ENCODE results near the gene GPC1.

The GPC1 gene

DNA sequence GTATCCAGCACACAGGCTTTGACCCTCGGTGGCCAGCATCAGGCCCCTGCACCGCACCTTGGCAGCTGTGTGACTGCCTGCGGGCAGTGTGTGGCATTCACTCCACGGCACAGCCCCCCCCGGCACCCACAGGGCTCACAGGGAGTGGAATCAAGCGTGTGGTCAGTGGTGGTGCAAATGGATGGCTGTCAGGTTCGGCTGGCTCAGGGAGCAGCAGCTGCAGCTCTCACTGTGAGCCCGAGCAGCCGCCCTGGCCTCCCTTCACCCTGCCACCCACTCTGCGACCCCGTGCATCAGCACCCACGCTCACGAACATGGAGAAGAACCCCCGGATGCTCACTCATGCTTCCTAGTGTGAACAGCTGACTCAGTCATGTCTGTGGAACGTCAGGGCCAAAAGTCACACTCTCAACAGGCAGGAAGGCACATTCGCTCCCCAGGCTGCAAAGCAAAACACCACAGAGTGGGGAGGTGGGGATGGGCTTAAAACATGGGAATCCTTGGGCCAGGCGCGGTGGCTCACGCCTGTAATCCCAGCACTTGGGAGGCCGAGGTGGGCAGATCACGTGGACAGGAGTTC, 41.5 kb upstream of the GPC1 start:
- Histone ChIP-seq H3K4me3 (no peak overlapping the region), H3K27ac (no peak overlapping the region)
- TF ChIP-seq, protein P1, sequence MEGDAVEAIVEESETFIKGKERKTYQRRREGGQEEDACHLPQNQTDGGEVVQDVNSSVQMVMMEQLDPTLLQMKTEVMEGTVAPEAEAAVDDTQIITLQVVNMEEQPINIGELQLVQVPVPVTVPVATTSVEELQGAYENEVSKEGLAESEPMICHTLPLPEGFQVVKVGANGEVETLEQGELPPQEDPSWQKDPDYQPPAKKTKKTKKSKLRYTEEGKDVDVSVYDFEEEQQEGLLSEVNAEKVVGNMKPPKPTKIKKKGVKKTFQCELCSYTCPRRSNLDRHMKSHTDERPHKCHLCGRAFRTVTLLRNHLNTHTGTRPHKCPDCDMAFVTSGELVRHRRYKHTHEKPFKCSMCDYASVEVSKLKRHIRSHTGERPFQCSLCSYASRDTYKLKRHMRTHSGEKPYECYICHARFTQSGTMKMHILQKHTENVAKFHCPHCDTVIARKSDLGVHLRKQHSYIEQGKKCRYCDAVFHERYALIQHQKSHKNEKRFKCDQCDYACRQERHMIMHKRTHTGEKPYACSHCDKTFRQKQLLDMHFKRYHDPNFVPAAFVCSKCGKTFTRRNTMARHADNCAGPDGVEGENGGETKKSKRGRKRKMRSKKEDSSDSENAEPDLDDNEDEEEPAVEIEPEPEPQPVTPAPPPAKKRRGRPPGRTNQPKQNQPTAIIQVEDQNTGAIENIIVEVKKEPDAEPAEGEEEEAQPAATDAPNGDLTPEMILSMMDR (IDR thresholded peaks at IDR 0.05), result no peak
- DNase-seq (ENCODE audit: low spot score), result peak; percentile 55

DNA sequence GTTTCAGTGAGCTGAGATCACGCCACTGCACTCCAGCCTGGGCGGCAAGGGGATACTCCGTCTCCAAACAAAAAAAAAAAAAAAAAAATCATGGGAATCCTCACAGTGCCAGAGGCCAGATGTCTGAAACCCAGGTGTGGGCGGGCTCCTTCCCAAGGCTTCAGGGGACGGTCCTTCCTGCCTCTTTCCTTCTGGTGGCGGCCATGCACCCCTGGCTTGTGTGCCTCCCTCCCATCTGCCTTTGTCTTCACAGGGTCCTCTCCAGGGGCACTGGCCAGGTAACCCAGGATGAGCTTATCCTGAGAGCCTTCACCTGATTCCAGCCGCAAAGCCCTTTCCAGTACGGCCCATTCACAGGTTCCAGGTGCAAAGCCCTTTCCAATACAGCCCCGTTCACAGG, 40.9 kb upstream of the GPC1 start:
- TF ChIP-seq, protein P1 (IDR thresholded peaks at IDR 0.05), result no peak
- H3K4me3 ChIP-seq, result no peak overlapping the region
- peak; percentile 69 for DNase-seq (ENCODE audit: low spot score)
- no peak overlapping the region for H3K27ac ChIP-seq

DNA sequence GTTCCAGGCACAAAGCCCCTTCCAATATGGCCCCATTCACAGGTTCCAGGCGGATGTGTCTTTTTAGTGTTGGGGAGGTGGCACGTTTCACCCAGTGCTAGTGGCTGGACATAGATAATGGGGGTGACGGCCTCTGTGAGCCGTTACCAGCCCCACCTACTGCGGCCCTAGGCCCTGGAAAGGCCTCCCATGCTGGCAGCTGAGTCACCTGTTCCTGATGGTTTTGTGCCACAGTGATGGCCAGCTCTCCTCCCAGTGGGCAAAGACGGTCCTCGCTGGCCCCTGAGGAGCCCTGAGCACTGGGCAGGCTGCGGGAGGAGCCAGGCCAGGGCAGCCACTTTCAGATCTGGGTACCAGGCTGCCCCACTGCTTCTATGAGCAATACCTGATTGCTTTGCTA, 40.0 kb upstream of the GPC1 start:
- DNase-seq (ENCODE audit: low spot score), result peak; percentile 54
- H3K27ac ChIP-seq, result no peak overlapping the region
- H3K4me3 ChIP-seq, result no peak overlapping the region
- TF ChIP-seq, protein P1 (IDR thresholded peaks at IDR 0.05), result no peak

DNA sequence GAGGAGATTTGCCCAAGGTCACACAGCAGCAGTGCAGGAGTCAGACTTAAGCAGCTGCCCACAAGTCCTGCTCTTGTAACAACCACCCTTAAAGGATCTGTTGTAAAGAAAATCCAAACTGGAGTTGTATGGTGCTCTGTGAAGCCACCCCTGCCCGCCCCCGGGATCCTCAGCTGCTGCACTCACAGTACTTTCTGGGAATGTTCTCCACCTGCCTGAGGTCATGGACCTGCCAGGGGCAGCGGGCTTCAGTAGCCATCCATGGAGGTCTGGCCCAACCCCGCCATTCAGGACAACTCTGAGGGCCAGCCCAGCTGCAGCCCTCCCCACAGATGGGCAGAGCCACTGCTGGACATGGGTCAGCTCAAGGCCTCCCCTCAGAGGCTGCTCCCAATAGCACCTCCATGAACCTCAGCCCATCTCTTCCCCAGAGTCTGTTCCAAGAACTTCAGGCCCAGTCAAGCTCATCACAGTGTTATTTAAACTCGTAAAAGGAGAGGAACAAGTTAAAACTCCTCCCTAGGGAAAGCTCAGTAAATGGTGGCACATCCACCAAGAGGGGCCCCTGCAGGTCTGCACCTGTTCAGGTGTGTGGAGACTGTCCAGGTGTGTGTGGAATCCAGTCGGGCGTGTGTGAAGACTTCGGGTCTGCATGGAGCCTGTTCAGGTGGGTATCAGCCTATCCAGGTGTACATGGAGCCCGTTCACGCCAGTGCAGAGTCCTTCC, 39.4 kb upstream of the GPC1 start:
- DNase-seq (ENCODE audit: low spot score), result peak; percentile 65
- TF ChIP-seq, protein P1 (IDR thresholded peaks at IDR 0.05), result no peak
- Histone ChIP-seq H3K4me3 (no peak overlapping the region), H3K27ac (no peak overlapping the region)

DNA sequence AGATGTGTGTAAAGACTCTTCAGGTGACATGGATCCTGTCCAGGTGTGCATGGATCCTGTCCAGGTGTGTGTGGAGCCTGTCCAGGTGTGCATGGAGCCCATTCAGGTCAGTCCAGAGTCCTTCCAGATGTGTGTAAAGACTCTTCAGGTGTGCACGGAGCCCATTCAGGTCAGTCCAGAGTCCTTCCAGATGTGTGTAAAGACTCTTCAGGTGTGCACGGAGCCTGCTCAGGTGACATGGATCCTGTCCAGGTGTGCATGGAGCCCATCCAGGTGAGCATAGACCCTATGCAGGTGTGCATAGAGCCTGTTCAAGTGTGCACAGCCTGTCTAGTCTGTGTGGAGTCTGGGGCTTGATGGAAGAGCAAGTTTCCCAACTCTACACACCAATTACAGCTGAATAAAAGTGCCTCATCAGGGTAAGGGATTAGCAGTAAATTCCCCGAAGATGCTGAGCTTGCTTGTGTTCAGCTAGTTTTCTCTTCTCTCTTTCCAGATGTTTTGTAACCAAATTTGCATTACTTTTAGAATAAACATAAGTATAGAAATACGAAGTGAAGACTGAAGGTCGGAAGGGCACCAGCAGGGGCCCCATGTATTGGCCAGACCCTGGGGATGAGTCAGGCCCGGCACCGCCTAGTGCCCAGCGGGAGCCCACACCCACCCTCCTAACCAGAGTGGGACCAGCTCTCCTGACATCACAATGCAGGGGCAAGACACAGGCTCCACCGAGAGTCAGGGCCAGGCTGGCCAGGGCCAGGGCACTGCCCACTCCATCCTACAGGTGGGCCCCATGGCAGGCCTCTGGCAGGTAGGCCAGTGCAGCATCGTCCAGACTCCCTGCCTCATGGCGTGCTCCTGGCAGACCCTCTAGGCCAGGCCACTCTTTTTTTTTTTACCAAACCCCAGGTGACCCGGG, 38.6 kb upstream of the GPC1 start:
- TF ChIP-seq, protein P1 (IDR thresholded peaks at IDR 0.05), result no peak
- Histone ChIP-seq H3K27ac (no peak overlapping the region), H3K4me3 (no peak overlapping the region)
- DNase-seq (ENCODE audit: low spot score), result no peak

DNA sequence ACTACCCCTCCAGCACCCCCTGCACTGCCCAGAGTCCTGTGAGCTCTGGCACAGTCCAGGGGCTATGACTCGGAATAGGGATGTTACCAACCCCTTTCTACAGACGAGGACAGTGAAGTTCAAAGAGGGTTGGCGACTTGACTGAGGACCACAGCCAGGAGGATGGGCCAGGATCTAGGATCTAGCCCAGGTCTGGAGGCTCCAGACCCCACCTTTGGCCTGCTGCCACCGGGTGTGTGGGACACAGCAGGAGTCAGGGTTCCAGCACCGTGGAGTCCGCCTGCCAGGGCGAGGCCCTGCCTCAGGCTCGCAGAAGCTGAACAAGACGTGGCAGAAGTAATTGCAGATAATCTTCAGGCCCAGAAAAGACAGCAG, 37.9 kb upstream of the GPC1 start:
- Histone ChIP-seq H3K27ac (no peak overlapping the region), H3K4me3 (no peak overlapping the region)
- TF ChIP-seq, protein P1 (IDR thresholded peaks at IDR 0.05), result no peak
- peak; percentile 66 for DNase-seq (ENCODE audit: low spot score)

Measured in coronary artery (tissue), 2 donors.